Brain microvascular endothelial cell (primary cell): ENCODE results near the gene GSTT2.

ENCODE experiments used
- DNase-seq: peaks from one replicate; pipeline ENCODE4 v3.0.0-alpha.2; 2020
- H3K27ac ChIP-seq: fragments of 250-450 bp; sonication (Bioruptor Pico); 2 replicates; pipeline ENCODE4 v1.5.1; 2020; ENCODE audit warnings: mild to moderate bottlenecking, moderate library complexity
- H3K27me3 ChIP-seq: fragments of 250-450 bp; sonication (Bioruptor Pico); replicated peaks from 2 replicates; pipeline ENCODE4 v1.5.1; 2020; ENCODE audit warnings: mild to moderate bottlenecking
- H3K36me3 ChIP-seq: fragments of 250-450 bp; sonication (Bioruptor Pico); replicated peaks from 2 replicates; pipeline ENCODE4 v1.5.1; 2020; ENCODE audit warnings: mild to moderate bottlenecking
- H3K4me3 ChIP-seq: 2 replicates; pipeline ENCODE4 v1.5.1; 2011; ENCODE audit warnings: low read depth, mild to moderate bottlenecking, control low read depth, low read length, moderate library complexity
- in situ Hi-C: cut with HindIII; loops from 2 replicates; pipeline ENCODE4 v1.10.0; 2017; ENCODE audit warnings: low sequenced_read_pairs, low pct_ligation_motif_present
- TF ChIP-seq, protein P1 (sequence below): IDR thresholded peaks from 2 replicates; pipeline ENCODE4 v1.5.1; 2011; ENCODE audit warnings: low read depth, mild to moderate bottlenecking, moderate library complexity, low read length, control low read depth, inconsistent platforms; ENCODE audit errors: missing control alignments

The GSTT2 gene

DNA sequence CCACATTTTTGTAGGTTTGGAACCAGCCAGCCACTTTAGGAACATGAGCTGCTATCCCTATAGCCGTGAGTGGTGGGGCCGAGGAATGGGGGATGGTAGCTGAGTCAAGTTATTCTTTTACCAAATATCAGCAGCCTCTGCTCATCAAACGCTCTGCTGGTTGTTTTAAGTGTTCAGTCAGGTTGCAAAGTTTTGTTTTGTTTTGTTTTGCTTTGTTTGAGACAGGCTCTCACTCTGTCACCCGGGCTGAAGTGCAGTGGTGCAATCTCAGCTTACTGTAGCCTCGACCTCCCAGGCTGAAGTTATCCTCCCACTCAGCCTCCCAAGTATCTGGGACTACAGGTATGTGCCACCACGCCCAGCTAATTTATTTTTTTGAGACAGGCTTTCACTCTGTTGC, 45.5 kb downstream of the GSTT2 start:
- Histone ChIP-seq H3K27ac (no peak overlapping the region), H3K4me3 (no peak overlapping the region), H3K27me3 (no peaks in the 10 kb centered on the region), H3K36me3 (no peaks in the 10 kb centered on the region)
- DNase-seq: no peak
- in situ Hi-C loops: no loop called here
- TF ChIP-seq, protein P1, sequence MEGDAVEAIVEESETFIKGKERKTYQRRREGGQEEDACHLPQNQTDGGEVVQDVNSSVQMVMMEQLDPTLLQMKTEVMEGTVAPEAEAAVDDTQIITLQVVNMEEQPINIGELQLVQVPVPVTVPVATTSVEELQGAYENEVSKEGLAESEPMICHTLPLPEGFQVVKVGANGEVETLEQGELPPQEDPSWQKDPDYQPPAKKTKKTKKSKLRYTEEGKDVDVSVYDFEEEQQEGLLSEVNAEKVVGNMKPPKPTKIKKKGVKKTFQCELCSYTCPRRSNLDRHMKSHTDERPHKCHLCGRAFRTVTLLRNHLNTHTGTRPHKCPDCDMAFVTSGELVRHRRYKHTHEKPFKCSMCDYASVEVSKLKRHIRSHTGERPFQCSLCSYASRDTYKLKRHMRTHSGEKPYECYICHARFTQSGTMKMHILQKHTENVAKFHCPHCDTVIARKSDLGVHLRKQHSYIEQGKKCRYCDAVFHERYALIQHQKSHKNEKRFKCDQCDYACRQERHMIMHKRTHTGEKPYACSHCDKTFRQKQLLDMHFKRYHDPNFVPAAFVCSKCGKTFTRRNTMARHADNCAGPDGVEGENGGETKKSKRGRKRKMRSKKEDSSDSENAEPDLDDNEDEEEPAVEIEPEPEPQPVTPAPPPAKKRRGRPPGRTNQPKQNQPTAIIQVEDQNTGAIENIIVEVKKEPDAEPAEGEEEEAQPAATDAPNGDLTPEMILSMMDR: no peak

DNA sequence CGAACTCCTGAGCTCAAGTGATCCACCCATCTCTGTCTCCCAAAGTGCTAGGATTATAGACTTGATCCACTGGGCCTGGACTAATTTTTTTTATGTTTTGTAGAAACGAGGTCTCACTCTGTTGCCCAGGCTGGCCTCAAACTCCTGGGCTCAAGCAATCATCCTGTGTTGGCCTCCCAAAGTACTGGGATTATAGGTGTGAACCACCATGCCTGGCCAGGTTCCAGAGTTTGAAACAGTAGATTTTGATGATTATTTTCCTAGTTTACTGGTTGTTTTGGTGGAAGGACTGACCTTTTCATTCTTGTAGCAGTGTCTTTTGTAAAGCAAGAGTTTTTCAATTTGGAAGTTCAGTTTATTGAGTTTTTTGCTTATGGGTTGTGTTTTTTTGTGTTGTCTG, 46.1 kb downstream of the GSTT2 start:
- H3K4me3 ChIP-seq: no peak overlapping the region
- no peak overlapping the region for H3K27ac ChIP-seq
- DNase-seq: no peak
- TF ChIP-seq, protein P1: no peak
- H3K36me3 ChIP-seq: no peaks in the 10 kb centered on the region
- no peaks in the 10 kb centered on the region for H3K27me3 ChIP-seq
- in situ Hi-C loops: no loop called here

DNA sequence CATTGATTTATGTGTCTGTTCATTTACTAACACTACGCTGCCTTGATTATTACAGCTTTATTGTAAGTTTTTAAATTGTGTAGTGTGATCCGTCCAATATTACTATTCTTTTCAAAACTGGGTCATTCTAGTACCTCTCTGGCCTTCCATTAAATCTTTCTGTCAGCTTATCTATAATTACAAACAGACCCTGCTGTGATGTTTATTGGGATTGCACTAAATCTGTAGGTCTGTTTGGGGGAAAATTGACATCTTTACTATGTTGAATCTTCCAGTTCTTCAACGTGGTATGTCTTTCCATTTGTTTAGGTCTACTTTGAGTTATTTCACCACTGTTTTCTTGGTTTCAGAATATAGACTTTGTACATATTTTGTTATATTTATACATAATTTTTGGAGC, 46.8 kb downstream of the GSTT2 start:
- no peaks in the 10 kb centered on the region for H3K27me3 ChIP-seq
- H3K36me3 ChIP-seq: no peaks in the 10 kb centered on the region
- in situ Hi-C loops: no loop called here
- TF ChIP-seq, protein P1: no peak
- no peak for DNase-seq
- no peak overlapping the region for H3K27ac ChIP-seq
- H3K4me3 ChIP-seq: no peak overlapping the region

DNA sequence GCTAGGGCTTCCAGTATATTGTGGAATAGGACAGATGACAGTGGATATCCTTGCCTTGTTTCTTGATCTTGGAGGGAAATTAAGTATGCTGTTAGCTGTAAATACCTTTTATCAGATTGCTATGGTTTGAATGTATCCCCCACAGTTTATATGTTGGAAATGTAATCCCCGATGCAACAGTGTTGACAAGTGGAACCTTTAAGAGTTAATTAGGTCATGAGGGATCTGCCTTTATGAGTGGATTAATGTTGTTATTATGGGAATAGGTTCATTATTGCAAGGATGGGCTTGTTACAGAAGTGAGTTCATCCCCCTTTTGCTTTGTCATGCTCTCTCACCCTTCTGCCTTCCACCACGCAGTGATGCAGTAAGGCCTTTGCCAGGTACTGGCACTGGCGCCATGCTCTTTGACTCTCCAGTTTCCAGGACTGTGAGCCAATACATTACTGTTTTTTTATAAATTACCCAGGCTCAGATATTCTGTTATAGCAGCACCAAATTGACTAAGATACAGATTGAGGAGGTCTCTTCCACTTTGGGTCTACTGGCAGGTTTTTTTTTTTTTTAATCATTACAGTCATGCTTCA, 47.5 kb downstream of the GSTT2 start:
- TF ChIP-seq, protein P1: no peak
- no peak for DNase-seq
- Histone ChIP-seq H3K27me3 (no peaks in the 10 kb centered on the region), H3K4me3 (no peak overlapping the region), H3K27ac (no peak overlapping the region), H3K36me3 (no peaks in the 10 kb centered on the region)
- in situ Hi-C loops: no loop called here

DNA sequence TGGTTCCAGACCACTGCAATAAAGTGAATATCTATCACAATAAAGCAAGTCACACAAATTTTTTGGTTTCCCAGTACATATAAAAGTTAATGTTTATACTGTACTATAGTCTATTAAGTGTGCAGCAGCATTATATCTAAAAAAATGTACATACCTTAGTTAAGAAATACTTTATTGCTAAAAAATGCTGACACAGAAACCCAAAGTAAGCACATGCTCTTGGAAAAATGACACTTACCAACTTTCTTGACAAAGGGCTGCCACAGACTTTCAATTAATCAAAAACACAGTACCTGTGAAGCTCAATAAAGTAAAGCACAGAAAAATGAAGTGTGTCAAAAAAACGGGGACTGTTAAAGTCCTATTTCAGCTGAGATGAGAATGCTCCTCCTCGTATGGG, 48.1 kb downstream of the GSTT2 start:
- Histone ChIP-seq H3K36me3 (no peaks in the 10 kb centered on the region), H3K27me3 (no peaks in the 10 kb centered on the region), H3K27ac (no peak overlapping the region), H3K4me3 (no peak overlapping the region)
- TF ChIP-seq, protein P1: no peak
- DNase-seq: no peak
- in situ Hi-C loops: no loop called here

DNA sequence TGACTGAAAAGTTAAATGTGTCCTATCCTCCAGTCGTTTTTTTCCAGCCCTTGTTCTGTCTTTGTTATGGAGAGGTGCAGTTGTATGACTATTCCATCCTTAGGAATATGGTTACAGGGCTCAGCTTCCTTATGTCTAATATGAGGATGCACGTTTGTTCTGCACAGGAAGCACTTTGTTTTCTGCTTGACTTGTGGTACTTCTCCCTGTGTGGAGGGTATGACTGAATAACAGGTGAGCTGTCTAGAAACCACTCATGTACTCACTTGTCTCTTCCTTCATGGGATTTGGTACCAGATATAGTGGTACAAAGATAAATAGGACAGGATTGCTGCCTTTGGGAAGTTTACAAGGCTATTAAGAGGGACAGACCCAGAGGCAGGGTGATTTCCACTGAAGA, 48.6 kb downstream of the GSTT2 start:
- H3K27me3 ChIP-seq: no peaks in the 10 kb centered on the region
- no peaks in the 10 kb centered on the region for H3K36me3 ChIP-seq
- H3K4me3 ChIP-seq: no peak overlapping the region
- no peak for DNase-seq
- in situ Hi-C loops: no loop called here
- no peak overlapping the region for H3K27ac ChIP-seq
- TF ChIP-seq, protein P1: no peak
